Loucy (cell line): Measurements from ENCODE around the gene B2M.
A peak's percentile ranks its signal among the peaks of the same experiment; 100 is the strongest.

Experiments used
- H2AFZ ChIP-seq: fragments of 200-600 bp; sonication (generic); 2 replicates; pipeline ENCODE4 v1.6.0; 2016; ENCODE audit warnings: antibody characterized with exemption, mild to moderate bottlenecking, low read length, moderate library complexity
- H3F3A ChIP-seq: fragments of 200-600 bp; 2 replicates; pipeline ENCODE4 v1.6.0; 2016; ENCODE audit warnings: antibody characterized with exemption, low read depth, mild to moderate bottlenecking
- H3K27me3 ChIP-seq: fragments of 200-600 bp; sonication (generic); 2 replicates; pipeline ENCODE4 v1.6.1; 2014; ENCODE audit warnings: low read length, mild to moderate bottlenecking; ENCODE audit not compliant: insufficient read depth, poor library complexity, severe bottlenecking
- H3K36me3 ChIP-seq: fragments of 200-600 bp; sonication (generic); 2 replicates; pipeline ENCODE4 v1.6.1; 2016; ENCODE audit warnings: low read length; ENCODE audit not compliant: insufficient read depth
- H3K4me1 ChIP-seq: fragments of 200-600 bp; sonication (generic); 2 replicates; pipeline ENCODE4 v1.5.1; 2014; ENCODE audit warnings: low read length, mild to moderate bottlenecking; ENCODE audit not compliant: insufficient read depth, poor library complexity, severe bottlenecking
- H3K4me2 ChIP-seq: fragments of 200-600 bp; sonication (generic); 2 replicates; pipeline ENCODE4 v1.6.0; 2014; ENCODE audit warnings: antibody characterized with exemption, low read length, low read depth, mild to moderate bottlenecking; ENCODE audit not compliant: poor library complexity, severe bottlenecking
- H3K4me3 ChIP-seq: fragments of 200-600 bp; sonication (generic); 2 replicates; pipeline ENCODE4 v1.5.1; 2014; ENCODE audit warnings: low read length, mild to moderate bottlenecking, mixed read lengths; ENCODE audit not compliant: poor library complexity, severe bottlenecking
- H3K79me2 ChIP-seq: fragments of 200-600 bp; sonication (generic); 2 replicates; pipeline ENCODE4 v1.6.1; 2014; ENCODE audit warnings: low read length; ENCODE audit not compliant: insufficient read depth
- H3K9ac ChIP-seq: fragments of 200-600 bp; sonication (generic); 2 replicates; pipeline ENCODE4 v1.6.0; 2014; ENCODE audit warnings: mild to moderate bottlenecking, low read depth, low read length, moderate library complexity; ENCODE audit not compliant: poor library complexity, severe bottlenecking
- H3K9me2 ChIP-seq: fragments of 200-600 bp; sonication (generic); replicated peaks from 2 replicates; pipeline ENCODE4 v1.6.1; 2016; ENCODE audit warnings: low read depth, low read length, mixed read lengths
- H3K9me3 ChIP-seq: fragments of 200-600 bp; sonication (generic); 2 replicates; pipeline ENCODE4 v1.6.1; 2014; ENCODE audit warnings: mild to moderate bottlenecking, antibody characterized with exemption, low read length, low read depth; ENCODE audit not compliant: insufficient read depth
- H4K20me1 ChIP-seq: fragments of 200-600 bp; sonication (generic); 2 replicates; pipeline ENCODE4 v1.6.0; 2014; ENCODE audit warnings: antibody characterized with exemption, low read length, mild to moderate bottlenecking; ENCODE audit not compliant: insufficient read depth, poor library complexity, severe bottlenecking
- EZH2phosphoT487 ChIP-seq: fragments of 200-600 bp; IDR thresholded peaks from 2 replicates; pipeline ENCODE4 v1.6.1; 2018; ENCODE audit warnings: antibody characterized with exemption, mild to moderate bottlenecking, moderate library complexity, borderline replicate concordance
- TF ChIP-seq, protein P1 (sequence below): fragments of 200-600 bp; sonication (generic); conservative IDR thresholded peaks from 2 replicates; pipeline ENCODE4 v1.5.1; 2014; ENCODE audit warnings: mild to moderate bottlenecking, antibody characterized with exemption, low read length

The B2M gene

DNA sequence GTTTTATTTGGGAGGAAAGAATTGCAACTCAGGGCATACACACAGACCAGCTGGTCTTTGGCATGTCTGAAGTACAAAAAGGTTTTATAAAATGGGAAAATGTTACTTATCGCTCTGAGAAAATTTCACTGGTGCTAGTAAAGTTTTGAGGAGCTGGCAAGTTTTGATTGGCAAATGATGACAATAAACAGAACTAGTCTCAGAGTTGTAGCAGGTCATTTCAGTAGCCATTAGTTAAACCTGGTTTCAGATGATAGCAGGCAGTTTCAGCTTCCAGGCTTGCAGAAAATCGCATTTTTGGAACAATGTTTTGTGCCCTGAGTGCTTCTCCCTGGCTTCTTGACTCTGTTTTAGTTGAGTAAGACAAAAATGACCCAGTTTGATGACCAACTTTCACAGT, 10.7 kb downstream of the B2M start:
- Histone ChIP-seq H3K4me3 (no peak overlapping the region), H4K20me1 (peaks cover 15% of the 10 kb centered on the region)

DNA sequence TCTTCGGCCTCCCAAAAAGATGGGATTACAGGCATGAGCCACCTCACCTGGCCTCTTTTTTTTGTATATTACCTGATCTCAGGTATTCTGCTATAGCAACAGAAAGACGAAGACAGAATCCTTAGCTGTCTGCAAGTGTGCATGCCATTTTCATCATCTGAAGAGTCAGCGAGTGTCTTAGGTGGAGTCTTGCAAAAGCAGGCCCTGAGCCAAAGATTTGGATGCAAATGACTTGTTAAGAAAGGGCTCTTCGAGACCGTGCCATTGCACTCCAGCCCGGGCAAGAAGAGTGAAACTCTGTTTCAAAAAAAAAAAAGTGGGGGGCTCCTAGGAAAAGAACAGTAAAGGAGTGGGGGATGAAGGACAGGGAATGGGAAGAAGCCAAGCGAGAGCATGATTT, 14.8 kb downstream of the B2M start:
- TF ChIP-seq EZH2phosphoT487: no peak
- TF ChIP-seq, protein P1, sequence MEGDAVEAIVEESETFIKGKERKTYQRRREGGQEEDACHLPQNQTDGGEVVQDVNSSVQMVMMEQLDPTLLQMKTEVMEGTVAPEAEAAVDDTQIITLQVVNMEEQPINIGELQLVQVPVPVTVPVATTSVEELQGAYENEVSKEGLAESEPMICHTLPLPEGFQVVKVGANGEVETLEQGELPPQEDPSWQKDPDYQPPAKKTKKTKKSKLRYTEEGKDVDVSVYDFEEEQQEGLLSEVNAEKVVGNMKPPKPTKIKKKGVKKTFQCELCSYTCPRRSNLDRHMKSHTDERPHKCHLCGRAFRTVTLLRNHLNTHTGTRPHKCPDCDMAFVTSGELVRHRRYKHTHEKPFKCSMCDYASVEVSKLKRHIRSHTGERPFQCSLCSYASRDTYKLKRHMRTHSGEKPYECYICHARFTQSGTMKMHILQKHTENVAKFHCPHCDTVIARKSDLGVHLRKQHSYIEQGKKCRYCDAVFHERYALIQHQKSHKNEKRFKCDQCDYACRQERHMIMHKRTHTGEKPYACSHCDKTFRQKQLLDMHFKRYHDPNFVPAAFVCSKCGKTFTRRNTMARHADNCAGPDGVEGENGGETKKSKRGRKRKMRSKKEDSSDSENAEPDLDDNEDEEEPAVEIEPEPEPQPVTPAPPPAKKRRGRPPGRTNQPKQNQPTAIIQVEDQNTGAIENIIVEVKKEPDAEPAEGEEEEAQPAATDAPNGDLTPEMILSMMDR: no peak
- peak overlapping the region; percentile 70 for H3K4me3 ChIP-seq
- peak overlapping the region; percentile 96 for H3K9ac ChIP-seq
- H3K79me2 ChIP-seq: peaks cover 33% of the 10 kb centered on the region
- no peaks in the 10 kb centered on the region for H3K9me2 ChIP-seq
- no peaks in the 10 kb centered on the region for H4K20me1 ChIP-seq
- H3K9me3 ChIP-seq: no peaks in the 10 kb centered on the region
- H3K36me3 ChIP-seq: no peaks in the 10 kb centered on the region
- peak overlapping the region; percentile 21; the same call in 1 of the 2 replicates for H2AFZ ChIP-seq
- H3K4me2 ChIP-seq: peak overlapping the region; percentile 89
- no peaks in the 10 kb centered on the region for H3K27me3 ChIP-seq
- H3F3A ChIP-seq: peaks cover 6% of the 10 kb centered on the region
- peaks cover 56% of the 10 kb centered on the region for H3K4me1 ChIP-seq

More for the DNA sequence above, 10.7 kb downstream of the B2M start:
- no peaks in the 10 kb centered on the region for H3K27me3 ChIP-seq
- H3K9me2 ChIP-seq: no peaks in the 10 kb centered on the region
- no peak overlapping the region for H3K4me2 ChIP-seq
- H3K9ac ChIP-seq: no peak overlapping the region
- H3K79me2 ChIP-seq: peaks cover 20% of the 10 kb centered on the region
- H2AFZ ChIP-seq: no peak overlapping the region
- peaks cover 31% of the 10 kb centered on the region for H3F3A ChIP-seq
- no peaks in the 10 kb centered on the region for H3K9me3 ChIP-seq
- no peak for TF ChIP-seq EZH2phosphoT487
- TF ChIP-seq, protein P1: no peak
- peaks cover 48% of the 10 kb centered on the region for H3K4me1 ChIP-seq
- H3K36me3 ChIP-seq: peaks cover 19% of the 10 kb centered on the region

DNA sequence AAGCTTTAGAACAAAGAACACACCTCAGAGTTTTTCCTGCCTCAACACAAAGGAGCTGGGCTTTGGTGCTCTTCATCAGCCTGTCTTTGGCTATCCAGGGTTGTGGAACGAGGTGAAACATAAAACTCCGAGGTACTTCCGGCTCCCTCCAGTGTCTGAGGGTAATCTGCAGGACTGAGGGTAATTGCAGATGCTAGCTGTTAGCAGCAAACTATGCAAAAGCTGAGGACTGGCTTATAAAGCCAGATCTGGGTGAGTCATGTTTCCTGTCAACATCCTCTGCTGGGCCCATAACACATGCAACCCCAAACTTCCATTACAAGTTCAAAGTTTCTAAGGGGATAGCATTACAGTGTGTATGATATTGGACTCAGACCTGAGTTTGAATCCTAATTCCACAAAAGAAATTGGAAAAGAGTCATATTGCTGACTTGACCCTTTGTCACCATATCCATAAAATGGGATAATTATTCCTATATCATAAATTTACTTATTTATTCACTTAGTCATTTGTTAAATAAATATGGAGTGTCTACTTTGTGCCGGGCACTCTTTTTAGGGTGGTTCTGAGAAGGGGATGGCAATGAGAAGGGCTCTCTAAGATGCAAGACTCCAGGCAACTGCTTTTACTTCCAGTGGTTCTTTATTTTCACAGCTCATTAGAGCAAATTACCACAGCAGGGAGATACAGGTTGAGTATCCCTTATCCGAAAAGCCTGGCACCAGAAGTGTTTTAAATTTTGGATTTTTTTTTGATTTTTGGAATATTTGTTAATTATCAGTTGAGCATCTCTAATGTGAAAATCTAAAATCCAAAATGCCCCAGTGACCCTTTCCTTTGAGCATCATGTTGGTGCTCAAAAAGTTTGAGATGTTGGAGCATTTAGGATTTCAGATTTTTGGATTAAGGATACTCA, 15.5 kb downstream of the B2M start:
- H3F3A ChIP-seq: peaks cover 6% of the 10 kb centered on the region

More for the DNA sequence above, 15.5 kb downstream of the B2M start:
- Histone ChIP-seq H3K4me3 (peak overlapping the region; percentile 70), H3K9me2 (no peaks in the 10 kb centered on the region), H3K79me2 (peaks cover 33% of the 10 kb centered on the region), H3K4me2 (peak overlapping the region; percentile 89), H4K20me1 (no peaks in the 10 kb centered on the region), H2AFZ (peak overlapping the region; percentile 21; the same call in 1 of the 2 replicates), H3K9ac (peak overlapping the region; percentile 96), H3K9me3 (no peaks in the 10 kb centered on the region), H3K4me1 (peaks cover 61% of the 10 kb centered on the region), H3K36me3 (no peaks in the 10 kb centered on the region), H3K27me3 (no peaks in the 10 kb centered on the region)
- no peak for TF ChIP-seq EZH2phosphoT487
- TF ChIP-seq, protein P1: no peak
